Midbrain (tissue), 1 donor: ENCODE data around the gene SMARCA2.

Source experiments
- DNase-seq: peaks from one replicate; lab custom pipeline; 2025; lab: John Stamatoyannopoulos, UW

Gene SMARCA2

GRCh38 chr9:2087500-2088313, 72.6 kb downstream of the SMARCA2 start:
- DNase-seq = peak; percentile 11

DNA sequence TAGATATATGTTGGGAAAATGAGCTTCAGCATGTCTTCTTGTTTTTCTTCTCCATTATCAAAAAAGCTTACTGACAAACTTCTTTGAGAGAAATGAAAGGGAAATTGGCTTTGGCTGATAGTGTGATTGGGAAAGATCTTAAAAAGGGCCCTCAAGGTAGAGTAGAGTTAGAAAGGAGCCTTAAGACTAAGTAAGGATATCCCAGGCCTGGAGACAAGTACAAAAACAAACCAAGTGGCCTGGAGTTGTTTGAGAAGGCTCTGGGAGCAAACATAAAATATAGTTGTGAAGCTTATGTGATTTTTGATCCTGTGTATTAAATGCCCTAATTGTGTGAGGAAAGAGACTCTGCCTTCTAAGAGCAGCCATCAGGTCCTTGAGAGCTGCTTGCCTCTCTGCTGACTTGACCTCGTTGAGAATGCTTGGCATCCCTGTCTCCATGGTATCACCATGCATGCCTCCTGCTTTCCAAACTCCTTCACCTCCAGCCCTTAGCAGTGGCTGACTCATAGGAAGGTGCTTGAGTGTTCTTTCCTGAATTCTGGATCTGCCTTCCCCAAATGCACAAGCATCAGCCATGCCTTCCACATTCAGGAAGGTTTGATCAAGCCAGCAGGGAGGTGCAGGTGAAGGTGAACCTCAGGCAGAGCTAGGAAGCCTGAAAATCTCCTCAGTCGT, 78.9 kb downstream of the SMARCA2 start:
- DNase-seq = no peak

- no peak for DNase-seq
These were observed 81.3 kb downstream of the SMARCA2 start for GRCh38 chr9:2096376-2096970.

- DNase-seq = no peak
These were observed 91.5 kb downstream of the SMARCA2 start for GRCh38 chr9:2106666-2107065.

- no peak for DNase-seq
These were observed 92.8 kb downstream of the SMARCA2 start for GRCh38 chr9:2107906-2108451.

GRCh38 chr9:2109069-2109650, 94.0 kb downstream of the SMARCA2 start:
- DNase-seq = no peak

- DNase-seq = no peak
These were observed 94.9 kb downstream of the SMARCA2 start for GRCh38 chr9:2110036-2110435.

DNA sequence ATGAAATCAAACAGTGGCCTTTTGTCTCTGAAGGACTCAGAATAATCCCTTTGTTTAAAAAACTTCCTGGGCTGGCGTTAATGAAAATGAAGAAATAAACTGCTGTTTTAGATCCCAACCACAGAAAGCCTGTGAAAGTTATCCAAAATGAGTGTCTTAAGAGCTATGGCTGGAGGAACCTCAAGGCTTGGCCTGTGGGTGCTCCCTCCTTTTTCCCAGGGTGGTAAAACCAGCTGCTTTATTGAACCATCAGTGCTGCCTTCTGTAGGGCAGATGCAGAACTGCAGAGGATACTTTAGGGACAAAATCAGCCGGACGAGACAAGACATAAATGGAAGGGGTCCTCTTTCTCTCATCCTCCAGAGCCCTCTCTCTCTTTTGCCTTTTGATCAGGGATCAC, 100.9 kb downstream of the SMARCA2 start:
- no peak for DNase-seq

DNA sequence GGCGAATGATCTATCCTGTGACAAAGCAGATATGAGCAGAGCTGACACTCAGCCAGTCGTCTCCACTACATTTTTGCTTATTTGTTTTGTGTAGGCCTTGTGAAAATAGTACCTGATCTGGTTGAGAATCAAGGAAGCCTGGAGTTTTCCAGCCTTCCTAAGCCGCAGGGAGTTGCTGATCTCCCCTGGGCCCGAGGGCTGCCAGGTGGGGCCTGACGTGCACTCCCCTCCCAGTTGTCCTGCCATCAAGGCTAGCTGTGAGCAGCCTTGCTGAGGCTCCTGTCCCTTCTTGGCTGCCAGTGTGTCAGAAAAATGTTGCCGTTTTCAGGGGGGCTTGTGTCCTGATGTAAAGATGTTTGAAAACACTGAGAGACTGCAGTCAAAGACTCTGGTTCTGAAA, 102.4 kb downstream of the SMARCA2 start:
- no peak for DNase-seq

GRCh38 chr9:2119566-2119965, 104.4 kb downstream of the SMARCA2 start:
- no peak for DNase-seq

DNA sequence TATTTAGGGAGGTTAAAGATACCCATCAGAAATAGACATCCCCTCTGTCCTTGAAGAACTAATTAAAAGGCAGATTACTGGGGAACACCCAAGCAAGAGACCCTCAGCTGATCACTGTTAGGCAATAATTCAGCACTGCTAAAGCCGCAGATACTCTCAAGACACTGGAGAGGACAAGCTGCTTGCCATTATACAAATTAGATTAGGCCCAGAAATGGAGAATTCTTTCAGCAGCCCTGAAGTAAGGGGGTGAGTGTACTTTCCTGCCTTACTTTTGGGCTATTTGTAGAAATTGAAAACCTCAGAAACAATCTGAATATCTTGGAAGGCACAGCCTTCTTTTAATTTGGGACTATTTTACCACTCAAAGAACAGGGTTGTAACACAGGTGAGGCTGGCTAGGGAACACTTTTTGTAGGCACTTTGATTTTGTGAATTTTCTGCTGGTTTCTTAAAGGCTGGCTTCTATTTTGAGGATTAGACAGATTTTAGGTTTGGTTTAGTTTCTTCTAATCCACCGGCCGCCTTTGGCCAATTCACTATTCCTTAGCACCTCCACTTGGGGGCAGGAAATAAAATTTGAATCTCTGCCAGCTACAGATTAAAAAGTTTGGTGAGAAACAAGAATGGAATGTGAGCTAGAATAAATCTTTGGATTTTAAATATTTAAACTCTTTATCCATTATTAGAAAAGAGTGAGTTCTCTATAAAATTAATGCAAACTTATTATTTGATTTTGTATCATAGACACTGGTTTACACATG, 106.0 kb downstream of the SMARCA2 start:
- DNase-seq = peak; percentile 15

DNA sequence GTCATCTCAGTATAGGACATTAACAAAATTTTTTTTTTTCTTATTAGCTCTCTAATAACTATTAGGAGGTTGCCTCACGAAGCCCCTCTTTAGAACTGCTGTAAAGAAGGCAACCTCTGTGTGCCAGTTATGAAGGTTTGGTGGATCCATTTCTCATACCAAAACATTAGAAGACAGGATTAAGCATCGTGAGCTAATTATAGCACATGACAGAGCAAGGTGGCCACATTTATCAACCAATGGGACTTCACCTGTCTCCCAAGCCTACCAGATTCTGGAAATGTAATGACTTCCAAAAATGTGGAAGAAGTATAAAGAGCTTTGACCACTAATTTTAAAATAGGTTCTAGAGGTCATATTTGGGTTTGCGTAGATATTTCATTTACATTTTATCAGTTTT, 107.2 kb downstream of the SMARCA2 start:
- no peak for DNase-seq

DNA sequence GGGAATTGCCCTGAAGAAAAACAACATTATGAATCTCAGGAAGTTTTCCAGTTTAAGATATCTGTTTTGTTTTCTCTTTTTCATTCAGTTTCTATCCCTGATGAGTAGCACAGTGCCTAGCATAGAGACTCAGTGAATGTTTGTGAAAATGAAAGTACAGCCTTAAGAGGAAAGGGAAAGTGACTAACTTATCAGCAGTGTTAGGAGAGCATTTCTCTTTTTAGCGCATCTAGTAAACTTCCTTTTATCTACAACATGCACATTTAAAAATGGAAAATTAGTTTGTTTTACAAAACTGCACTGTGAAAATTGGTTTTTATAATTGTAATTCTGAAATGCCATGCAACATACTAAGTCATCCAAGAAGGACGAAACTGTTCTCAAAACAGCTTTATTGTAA, 110.8 kb downstream of the SMARCA2 start:
- peak; percentile 7 for DNase-seq

DNA sequence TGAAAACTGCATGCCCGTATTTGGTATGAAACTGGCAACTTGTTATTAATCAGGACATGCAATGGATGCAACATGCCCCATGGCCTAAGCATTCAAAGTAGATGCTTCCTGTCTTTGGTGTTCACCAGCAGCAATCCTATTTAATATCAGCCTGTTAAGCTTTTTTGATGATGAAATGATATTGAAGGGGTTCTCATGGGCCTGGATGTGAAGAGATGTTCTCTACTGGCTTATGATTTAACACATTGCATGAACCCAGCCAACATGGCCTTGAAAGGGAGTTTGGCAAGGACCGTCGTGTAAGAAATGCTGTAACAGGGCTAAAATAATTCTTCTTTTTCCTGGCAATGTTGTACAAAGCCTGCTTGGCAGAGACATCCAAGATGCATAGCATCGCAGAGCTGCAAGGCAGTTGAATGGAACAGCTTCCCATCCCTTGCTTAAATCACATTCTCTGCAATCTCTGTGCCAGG, 111.2 kb downstream of the SMARCA2 start:
- DNase-seq = no peak

- no peak for DNase-seq
These were observed 112.3 kb downstream of the SMARCA2 start for GRCh38 chr9:2127486-2127885.

GRCh38 chr9:2128141-2128540, 113.0 kb downstream of the SMARCA2 start:
- no peak for DNase-seq

GRCh38 chr9:2128618-2129017, 113.5 kb downstream of the SMARCA2 start:
- no peak for DNase-seq

DNA sequence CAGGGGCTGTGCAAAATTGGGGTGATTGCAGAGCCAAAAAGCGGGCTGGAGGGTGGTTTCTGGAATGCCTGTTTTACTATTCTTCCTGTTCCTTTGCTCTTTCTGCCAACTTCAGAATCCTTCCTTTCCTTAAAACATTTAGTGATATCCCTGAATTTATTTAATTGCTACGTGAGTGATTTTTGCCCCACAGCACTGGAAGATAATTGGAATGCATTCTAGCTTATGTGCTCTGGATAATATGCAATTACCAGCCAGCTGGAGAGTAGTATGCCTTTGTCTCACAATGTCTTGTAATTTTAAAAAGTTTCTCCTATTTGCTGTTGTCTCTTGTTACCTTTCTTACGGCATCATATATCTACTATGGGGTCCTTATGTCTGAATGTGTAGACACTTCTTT, 115.8 kb downstream of the SMARCA2 start:
- no peak for DNase-seq

DNA sequence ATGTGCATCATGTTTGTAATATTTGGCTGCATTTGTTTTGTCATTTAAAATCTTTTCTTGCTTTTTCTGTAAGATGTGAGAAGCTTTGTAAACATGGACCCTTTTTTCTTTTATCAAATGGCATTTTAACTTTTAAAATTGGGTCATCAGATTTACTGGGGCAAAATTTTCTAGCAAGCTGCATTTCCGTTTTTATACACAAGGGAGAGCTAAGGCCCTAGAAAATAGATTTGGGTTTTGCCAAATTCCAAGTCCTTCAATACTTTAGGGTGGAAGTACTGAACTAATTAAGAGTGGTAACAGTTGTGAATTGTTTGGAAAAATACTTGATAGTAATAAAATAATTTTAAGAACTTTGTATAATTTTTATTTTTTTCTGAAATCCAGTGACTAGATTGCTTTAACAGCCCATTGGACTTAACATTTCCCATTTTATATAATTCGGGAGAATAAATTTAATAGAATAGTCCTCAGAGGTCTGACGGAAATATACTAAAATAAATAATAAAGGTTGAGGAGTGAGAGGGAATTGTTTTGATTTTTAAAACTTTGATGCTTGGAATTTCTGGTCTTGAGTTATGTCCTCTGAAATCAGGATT, 117.4 kb downstream of the SMARCA2 start:
- peak; percentile 32 for DNase-seq

DNA sequence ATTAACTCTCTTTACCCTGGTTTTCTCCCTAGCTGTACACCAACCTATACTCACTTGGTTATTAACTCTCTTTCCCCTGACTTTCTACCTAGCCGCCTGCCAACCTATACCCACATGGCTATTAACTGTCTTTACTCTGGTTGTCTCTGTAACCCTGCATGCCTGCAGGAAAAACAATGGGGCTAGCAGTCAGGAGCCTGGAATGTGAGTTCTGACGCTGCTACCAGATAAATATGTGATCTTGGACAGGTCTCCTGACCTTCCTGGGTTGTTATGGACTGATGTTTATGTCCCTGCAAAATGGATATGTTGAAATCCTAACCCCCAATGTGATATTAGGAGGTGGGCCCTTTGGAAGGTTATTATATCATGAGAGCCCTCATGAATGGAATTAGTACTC, 119.2 kb downstream of the SMARCA2 start:
- DNase-seq = no peak

DNA sequence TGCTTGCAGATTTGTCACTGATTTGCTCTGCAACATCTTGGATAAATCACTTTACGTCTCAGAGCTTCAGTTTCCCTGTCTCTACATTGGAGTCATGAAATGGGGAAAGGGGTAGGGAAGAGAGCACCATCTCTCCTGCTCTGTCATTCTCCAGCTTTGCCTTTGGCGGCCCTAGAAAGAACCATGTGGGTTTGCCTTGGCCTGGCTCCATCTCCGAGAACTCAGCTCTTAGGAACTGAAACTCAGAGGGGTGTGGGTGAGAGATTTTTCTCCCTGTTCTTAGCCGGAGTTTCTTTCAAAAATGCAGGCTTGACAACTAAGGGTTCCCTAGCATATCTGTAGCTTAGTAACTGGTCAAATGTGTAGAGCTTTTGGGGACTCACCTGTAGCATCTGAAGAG, 123.5 kb downstream of the SMARCA2 start:
- peak; percentile 27 for DNase-seq
